T-helper 2 cell (primary cell): ENCODE measurements around the gene SPHKAP.
"Not testable (repeated sequence)": the region's sequence is repeated elsewhere in the genome, so short reads cannot be mapped to it uniquely, and the experiment has no call there.

Experiments
- DNase-seq, 5 experiments: peaks; one replicate each; pipeline versions ENCODE4 v3.0.0 to v3.0.0-alpha.2; 2012 to 2022

Gene SPHKAP

DNA sequence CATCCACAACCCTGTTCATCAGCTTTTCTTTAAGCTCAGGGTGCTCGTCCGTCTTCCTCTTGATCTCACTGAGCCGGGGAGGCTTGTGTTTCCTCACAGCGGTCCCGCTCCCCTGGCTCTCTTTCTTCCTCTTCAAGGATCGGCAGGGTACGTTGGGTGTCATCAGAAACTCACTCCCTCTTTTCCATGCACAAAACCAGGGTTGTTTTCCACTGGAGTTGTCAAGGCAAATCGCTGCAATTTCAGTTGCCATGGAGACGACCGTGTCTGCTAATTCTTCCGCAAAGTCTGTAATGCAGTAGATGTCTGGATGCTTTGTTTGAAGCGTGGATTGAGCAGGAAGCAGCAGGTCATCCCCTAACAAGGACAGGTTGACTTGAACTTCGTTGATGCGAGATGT lies 163.7 kb downstream of the SPHKAP start:
- no peak for DNase-seq

DNA sequence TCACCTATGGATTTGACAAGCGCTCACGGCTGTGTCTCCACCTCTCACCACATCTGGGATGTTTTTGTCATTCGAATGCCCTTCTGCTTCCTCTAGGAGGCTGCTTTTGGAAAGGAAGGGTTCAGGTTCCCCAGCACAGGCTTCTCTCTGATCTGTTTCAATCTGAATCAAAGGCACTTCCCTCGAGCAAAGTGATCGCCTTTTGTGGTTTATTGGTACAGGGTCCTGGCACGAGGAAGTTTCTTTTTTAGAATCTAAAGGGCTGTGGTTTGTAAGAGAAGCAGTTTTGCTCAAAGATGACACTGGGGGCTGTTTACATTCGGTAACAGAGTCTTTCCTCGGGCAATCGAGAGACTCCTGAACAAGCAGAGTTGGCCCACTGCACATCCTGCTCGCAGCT lies 165.1 kb downstream of the SPHKAP start:
- DNase-seq = peak in 1 of 5 experiments; percentile 69

DNA sequence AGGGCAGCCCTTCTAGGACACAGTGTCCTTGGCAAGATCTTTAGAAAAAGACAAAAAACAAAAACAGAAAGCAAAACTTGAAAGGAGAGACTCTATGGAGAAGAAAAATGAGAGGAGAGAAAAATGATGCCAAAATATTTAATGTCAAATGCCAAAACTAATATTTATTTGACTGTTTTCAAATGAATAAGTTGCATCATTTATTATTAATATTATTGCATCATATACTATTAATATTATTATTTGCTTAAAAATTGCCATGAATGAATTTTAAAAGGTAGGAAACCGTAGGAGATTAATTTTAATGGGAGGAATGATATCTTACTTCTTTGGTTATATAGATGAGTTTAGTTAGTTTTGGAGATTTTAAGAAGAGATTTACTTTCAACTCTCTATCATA lies 165.7 kb downstream of the SPHKAP start:
- DNase-seq = no peak

DNA sequence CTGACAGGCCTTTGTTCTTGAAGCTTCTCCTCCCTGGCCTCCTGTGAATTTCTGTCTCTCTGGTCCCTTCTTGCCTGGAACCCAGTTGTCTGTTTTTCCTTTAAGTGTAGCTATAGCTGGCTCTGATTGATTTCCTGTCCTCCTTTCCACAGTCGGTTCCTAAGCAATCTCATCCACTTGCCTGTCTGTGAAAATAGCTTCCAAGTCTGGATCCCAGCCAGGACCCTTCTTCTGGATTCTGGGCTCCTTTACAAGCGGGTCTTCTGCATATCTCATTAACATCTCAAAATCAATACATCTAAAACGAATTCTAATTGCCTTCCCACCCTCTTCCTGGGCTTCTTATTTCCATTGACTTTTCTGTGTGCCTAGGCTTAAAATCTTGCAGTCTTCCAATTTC lies 185.1 kb downstream of the SPHKAP start:
- DNase-seq = no peak

DNA sequence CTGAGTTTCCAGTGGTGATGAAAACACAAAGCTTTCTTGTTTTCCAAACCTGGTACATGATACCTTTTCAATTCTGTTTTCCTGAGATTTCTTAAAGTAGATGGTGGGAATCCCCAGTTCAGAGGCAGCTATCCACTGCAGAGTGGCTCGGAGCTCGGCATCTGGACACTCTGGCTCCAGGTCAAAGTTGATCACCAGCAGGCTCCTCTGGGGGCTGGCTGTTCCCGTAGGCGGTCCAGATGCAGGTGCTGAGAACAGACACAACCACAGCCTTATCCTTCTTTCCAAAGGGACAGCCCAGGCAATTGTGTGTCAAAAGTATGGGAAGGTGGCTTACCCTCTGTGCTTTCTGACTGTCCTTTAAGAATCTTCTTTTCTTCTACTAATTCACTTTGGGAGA lies 190.6 kb downstream of the SPHKAP start:
- DNase-seq = no peak

DNA sequence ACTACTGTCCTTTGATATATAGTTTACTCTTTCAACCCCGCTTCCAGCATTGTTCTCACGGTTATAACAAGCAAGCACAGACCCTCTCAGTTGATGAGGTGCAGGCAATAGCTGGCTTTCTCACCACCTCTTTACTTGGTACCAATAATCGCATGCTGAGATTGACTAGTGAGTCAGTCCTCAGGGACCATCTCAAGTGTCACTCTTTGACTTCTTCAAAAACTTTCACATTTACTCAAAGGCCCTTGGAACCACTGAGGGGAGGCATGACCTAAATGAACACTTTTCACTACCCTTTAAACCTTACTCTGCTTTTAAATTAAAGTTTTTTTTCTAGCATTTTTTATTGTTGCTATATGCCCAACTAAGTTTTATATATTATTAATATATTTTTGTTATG lies 208.2 kb downstream of the SPHKAP start:
- no peak for DNase-seq

DNA sequence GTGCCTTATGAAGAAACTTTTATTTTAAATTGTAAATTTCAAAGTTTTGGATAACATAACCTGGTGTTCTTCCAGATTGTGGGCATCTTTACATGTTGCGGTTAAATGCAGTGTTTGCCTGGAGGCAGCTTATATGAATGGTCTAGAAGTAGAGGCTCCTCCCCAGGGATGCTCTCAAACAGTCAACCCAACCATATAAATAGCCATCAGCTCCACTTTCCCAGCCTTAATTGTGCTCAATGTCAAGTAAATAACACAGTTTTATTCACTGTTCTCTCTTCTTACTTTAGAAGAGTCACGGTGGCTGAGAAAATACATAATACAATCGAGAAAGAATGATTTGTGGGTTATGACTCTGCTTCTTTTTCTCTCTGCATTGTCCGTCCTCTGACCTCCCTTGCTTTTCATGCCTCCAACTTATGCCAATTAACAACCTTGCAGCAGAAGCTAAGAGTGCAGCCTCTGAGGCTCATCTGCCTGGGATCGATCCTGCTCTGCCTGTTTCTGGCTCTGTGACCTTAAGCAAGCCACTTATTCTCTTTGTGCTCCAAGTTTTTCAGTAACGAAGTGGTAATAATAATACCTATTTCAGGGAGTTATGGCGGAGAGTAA lies 209.8 kb downstream of the SPHKAP start:
- DNase-seq = no peak

DNA sequence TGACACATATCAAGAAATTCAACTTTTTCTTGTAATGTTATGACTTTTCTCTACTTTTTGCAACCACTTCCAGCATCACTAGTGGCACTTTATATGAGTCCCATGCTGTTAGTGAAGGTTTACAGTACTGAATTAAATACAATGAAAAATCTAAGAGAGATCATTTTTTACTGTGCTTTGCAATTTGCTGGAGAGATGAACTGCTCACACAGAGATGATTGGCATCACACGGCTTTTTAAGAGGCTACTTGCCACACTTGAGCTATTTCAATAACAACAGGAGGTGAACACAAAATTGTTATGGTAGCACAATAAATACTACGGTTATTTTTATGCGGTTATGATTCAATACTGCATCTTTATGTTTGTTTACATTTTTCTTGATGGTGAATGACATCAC lies 221.2 kb downstream of the SPHKAP start:
- no peak for DNase-seq

DNA sequence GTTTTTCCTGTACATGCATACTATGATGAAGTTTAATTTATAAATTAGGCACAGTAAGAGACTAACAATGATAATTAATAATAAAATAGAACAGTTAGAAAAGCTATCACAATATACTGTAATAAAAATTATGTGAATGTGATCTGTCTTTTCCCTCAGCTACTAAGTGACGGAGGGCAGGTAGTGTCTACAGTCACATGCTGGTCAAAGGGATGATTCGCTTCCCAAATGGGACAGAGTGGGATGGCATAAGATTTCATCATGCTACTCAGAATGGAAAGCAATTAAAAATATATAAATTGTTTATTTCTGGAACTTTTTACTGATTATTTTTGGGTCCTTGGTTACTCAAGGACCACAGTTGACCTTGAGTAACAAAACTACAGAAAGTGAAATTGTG lies 238.5 kb downstream of the SPHKAP start:
- DNase-seq = no peak

DNA sequence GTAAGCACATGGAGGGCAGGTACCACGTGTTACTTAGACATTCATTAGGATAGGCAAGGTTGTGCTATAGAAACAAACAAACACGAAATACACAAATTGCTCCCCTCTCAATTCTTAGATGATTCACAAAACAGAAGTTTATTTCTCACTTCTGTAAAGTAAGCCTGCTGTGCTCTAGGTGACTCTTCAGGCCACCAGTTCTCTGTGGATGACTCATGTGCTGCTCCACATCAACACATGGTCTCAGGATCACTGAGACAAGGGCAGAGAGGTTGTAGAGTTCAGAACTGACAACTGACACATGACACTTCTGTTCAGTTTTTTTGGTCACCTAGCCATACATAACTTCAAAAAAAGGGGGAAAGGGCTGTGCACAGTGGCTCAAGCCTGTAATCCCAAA lies 239.5 kb downstream of the SPHKAP start:
- DNase-seq = no peak

DNA sequence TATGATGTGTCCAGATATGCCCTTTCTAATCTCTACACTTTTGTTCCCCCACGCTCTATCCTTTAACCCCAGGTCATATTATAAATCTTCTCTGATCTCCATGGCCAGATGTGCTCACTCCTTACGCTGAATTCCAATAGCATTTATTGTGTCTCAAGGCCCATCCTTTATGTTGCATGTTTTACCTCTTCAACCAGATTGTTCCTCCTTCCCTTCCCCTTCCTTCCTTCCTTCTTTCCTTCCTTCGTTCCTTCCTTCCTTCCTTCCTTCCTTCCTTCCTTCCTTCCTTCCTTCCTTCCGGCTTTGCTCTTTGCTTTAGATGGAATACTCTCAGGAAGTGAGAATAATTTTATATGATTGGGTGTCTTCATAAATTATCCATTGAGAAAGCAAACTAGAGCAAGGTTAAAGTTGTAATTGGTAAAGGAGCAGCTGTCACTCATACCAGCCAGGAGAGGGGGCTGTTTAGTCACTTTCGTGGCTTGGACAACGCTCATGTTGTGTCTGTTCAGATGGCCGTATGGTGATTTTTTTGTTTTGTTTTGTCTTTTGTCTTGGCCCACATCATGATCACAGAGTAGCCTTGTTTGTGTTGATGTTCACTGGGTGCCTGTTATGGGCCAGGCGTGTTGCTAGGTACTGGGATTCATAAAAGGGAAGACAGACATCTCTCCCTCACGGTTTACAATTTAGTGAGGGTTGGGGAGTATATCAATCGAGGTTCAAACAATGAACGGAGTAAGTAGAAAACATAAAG lies 242.0 kb downstream of the SPHKAP start:
- peak in 1 of 5 experiments; percentile 42 for DNase-seq

DNA sequence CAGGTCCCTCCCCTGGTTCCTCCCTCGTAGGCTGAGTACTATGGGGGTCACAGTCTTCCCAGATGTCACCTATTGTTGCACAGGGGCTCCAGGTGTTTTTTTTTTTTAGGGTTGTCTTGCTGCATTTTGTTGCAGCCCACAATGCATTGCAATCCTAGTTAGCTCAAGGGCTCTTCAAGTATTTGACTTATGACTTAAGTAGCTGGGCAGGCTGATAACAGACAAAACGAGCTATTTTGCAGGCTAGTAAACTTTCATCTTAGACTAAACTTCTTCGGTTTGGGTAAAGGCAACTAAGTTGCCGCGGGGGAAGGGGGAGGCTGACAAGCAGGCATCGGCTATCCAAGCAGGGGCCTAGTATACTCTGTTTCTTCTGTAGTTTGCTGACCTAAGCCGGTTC lies 245.2 kb downstream of the SPHKAP start:
- DNase-seq = not testable (repeated sequence)

DNA sequence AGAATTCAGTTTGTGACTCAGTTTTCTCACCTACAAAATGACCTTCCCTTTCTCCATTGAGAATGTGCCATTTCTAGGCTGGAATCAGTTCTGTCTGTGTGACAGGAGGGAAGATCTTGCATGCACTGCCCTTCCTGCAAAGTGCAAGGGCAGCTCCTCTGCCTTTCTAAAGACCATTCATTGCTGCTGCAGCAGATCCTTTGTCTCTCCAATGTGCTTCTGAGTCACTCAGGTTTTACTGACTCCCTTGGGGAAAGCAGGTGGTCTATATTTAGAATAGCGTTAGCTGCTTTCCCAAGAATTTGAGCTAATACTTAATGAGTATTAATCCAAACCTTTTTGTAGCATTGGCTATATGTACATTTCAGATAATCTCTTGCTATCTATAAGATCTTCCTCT lies 247.6 kb downstream of the SPHKAP start:
- DNase-seq = no peak

DNA sequence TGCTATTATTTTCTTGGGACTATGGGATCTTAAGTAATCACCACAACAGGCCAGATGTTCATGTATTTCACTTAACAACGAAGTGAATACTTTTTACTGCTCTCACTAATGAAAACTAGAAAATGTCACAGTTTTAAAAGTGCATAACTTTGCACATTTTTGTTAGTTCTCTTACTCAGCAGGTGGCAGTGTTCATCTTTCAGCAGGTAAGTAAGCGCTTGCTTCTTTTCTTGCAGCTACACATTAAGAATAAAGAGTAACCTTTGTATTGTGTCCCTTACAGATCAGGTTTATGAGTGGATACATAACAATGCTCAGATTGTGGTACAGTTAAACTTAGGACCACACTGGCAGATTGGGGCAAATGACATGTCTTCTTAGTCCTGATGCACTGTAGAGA lies 249.1 kb downstream of the SPHKAP start:
- no peak for DNase-seq

DNA sequence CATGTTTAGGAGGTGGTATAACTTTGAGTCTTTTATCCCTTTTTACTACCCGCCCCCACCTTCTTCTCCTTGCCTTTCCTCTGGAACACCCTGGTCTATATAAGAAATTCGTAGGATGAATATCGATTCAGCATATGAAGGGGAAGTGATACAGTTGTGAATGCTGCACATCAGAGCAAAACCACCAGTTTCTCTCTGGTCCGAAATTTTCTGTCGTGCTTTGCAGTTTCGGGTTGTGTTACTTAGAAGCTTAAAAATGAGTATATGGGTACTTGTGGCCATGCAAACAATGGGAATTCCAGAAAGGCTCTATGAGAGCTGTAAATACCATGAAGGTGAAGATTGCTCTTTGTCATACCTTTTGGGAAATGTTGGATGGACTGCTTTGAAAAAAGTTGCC lies 249.5 kb downstream of the SPHKAP start:
- no peak for DNase-seq
